Esophagus squamous epithelium (tissue), 5 donors: Measurements from ENCODE around the gene ATP5MC2. TPM values are rescaled to one million over a fixed set of nuclear protein-coding genes. Genes with fewer than 3 reads are reported as not detected.
A peak's percentile ranks its signal among the peaks of the same experiment; 100 is the strongest.
"Not testable (repeated sequence)": the region's sequence is repeated elsewhere in the genome, so short reads cannot be mapped to it uniquely, and the experiment has no call there.

ENCODE experiments used
- DNase-seq: peaks from one replicate; lab custom pipeline; 2025; lab: John Stamatoyannopoulos, UW
- H3K27ac ChIP-seq, 4 donors: fragments of 200-600 bp; sonication (generic); one replicate each; pipeline ENCODE4 v1.5.1; 2016 to 2019; ENCODE audit warnings: mild to moderate bottlenecking in 1 of 4
- H3K27me3 ChIP-seq, 4 donors: fragments of 200-600 bp; sonication (generic); 1 replicate in 3 of 4; 2 replicates in 1 of 4; pipeline versions ENCODE4 v1.5.1 to v1.6.0; 2017 to 2021; ENCODE audit warnings: antibody characterized with exemption in 1 of 4
- H3K36me3 ChIP-seq, 3 donors: fragments of 200-600 bp; sonication (generic); one replicate each; pipeline ENCODE4 v1.5.1; 2016 to 2019
- H3K4me1 ChIP-seq, 3 donors: fragments of 200-600 bp; sonication (generic); one replicate each; pipeline ENCODE4 v1.5.1; 2017 to 2019
- H3K4me3 ChIP-seq, 4 donors: fragments of 200-600 bp; sonication (generic); 1 replicate in 3 of 4; 2 replicates in 1 of 4; pipeline ENCODE4 v1.5.1; 2016 to 2019; ENCODE audit warnings: mild to moderate bottlenecking in 2 of 4, moderate library complexity in 1 of 4
- H3K9me3 ChIP-seq, 3 donors: fragments of 200-600 bp; sonication (generic); one replicate each; pipeline ENCODE4 v1.5.1; 2016 to 2019
- POLR2A ChIP-seq, 4 donors: fragments of 450-650 bp; IDR thresholded peaks; one replicate each; pipeline ENCODE4 v1.6.1; 2017; ENCODE audit warnings: antibody characterized with exemption in 4 of 4, mild to moderate bottlenecking in 4 of 4, moderate library complexity in 3 of 4
- WGBS, 2 donors: methylation state at CpG; one replicate each; pipeline ENCODE4 v1.1.5; 2018; 5-methylcytosine and 5-hydroxymethylcytosine counted together
- intact Hi-C: fragments of 100-400 bp; cut with DNase I; formaldehyde crosslinking; loops from one replicate; pipeline ENCODE4 v1.15.0; 2022
- total RNA-seq, 4 donors: library from RNA; depleted of rRNA; stranded (reverse); fragments of >200 nt; gene quantifications; one replicate each; pipeline ENCODE4 v1.1.0, GENCODE V29; 2016
- TF ChIP-seq, protein P1 (sequence below), 6 experiments: fragments of 450-650 bp in 4 of 6; fragments of 200-600 bp in 2 of 6; sonication (generic) in 2 of 6; IDR thresholded peaks; one replicate each; pipeline ENCODE4 v1.5.1; 2016 to 2019; ENCODE audit warnings: antibody characterized with exemption in 6 of 6, mild to moderate bottlenecking in 4 of 6, moderate library complexity in 4 of 6
- donor health status: DM: yes; HTN: yes; CAD: no.

The ATP5MC2 gene
- total RNA-seq, 4 donors from 2014 or later = 240 to 303 (median 268) TPM

DNA sequence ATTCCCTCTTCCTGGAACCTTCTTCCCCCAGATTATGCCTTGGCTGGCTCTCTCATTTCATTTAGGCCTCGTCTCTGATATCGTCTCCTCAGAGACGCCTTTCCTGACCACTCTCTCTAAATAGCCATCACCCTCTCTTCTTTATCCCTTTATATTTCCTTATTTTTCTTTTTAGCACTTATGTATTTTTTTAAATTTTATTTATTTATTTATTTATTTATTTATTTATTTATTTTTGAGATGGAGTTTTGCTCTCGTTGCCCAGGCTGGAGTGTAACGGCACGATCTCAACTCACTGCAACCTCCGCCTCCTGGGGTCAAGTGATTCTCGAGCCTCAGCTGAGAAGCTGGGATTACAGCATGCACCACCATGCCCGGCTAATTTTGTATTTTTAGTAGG, 8.1 kb upstream of the ATP5MC2 start:
- DNase-seq = no peak

DNA sequence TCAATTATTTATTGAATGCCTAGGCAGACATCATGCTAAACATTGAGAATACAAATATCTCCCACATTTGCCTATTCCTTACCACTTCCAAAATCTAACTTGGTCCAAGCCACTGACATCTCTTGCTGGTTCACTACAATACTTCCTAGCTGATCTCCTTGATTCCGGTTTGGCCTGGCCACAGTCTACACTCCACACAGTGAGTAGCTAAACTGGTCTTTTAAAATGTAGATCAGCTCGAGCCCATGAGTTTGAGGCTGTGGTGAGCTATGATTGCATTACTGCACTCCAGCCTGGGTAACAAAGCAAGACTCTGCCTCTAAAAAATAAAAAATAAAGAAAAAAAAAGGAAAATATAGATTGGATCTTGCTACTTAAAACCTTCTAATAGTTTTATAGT, 7.6 kb upstream of the ATP5MC2 start:
- Histone ChIP-seq H3K27ac (no peak overlapping the region), H3K27me3 (no peaks in the 10 kb centered on the region), H3K4me1 (no peaks in the 10 kb centered on the region), H3K36me3 (no peaks in the 10 kb centered on the region), H3K9me3 (no peaks in the 10 kb centered on the region), H3K4me3 (no peak overlapping the region)
- WGBS, 2 donors = 83 to 100% methylated on average over 2 of the region's 2 CpGs
- intact Hi-C loops = no loop called here
- TF ChIP-seq POLR2A (IDR thresholded peaks at IDR 0.05) = no peak
- TF ChIP-seq, protein P1, sequence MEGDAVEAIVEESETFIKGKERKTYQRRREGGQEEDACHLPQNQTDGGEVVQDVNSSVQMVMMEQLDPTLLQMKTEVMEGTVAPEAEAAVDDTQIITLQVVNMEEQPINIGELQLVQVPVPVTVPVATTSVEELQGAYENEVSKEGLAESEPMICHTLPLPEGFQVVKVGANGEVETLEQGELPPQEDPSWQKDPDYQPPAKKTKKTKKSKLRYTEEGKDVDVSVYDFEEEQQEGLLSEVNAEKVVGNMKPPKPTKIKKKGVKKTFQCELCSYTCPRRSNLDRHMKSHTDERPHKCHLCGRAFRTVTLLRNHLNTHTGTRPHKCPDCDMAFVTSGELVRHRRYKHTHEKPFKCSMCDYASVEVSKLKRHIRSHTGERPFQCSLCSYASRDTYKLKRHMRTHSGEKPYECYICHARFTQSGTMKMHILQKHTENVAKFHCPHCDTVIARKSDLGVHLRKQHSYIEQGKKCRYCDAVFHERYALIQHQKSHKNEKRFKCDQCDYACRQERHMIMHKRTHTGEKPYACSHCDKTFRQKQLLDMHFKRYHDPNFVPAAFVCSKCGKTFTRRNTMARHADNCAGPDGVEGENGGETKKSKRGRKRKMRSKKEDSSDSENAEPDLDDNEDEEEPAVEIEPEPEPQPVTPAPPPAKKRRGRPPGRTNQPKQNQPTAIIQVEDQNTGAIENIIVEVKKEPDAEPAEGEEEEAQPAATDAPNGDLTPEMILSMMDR (IDR thresholded peaks at IDR 0.05) = no peak
- no peak for DNase-seq

More for the DNA sequence above, 8.1 kb upstream of the ATP5MC2 start:
- no peaks in the 10 kb centered on the region for H3K36me3 ChIP-seq
- H3K4me1 ChIP-seq = no peaks in the 10 kb centered on the region
- no peaks in the 10 kb centered on the region for H3K27me3 ChIP-seq
- H3K9me3 ChIP-seq = no peaks in the 10 kb centered on the region
- H3K4me3 ChIP-seq = no peak overlapping the region
- WGBS, 2 donors = 88 to 98% methylated on average over 9 of the region's 9 CpGs
- no peak overlapping the region for H3K27ac ChIP-seq
- TF ChIP-seq, protein P1 (IDR thresholded peaks at IDR 0.05) = no peak
- TF ChIP-seq POLR2A (IDR thresholded peaks at IDR 0.05) = no peak
- intact Hi-C loops = no loop called here

- intact Hi-C loops, H3K36me3 ChIP-seq, DNase-seq, H3K27me3 ChIP-seq, H3K9me3 ChIP-seq, H3K4me3 ChIP-seq, H3K27ac ChIP-seq: not testable (repeated sequence)
- peaks cover 14 to 24% (median 15%) of the 10 kb centered on the region in 3 donors for H3K4me1 ChIP-seq
- 87 to 88% methylated on average over 5 of the region's 5 CpGs for WGBS, 2 donors
Measured at GRCh38 chr12:53680061-53680460, 4.2 kb upstream of the ATP5MC2 start.

- peak overlapping the region; percentile 67 to 89 (median 72) for H3K4me3 ChIP-seq
- no peaks in the 10 kb centered on the region for H3K9me3 ChIP-seq
- peaks cover 17 to 40% (median 27%) of the 10 kb centered on the region in 3 donors for H3K4me1 ChIP-seq
- H3K27ac ChIP-seq = peak overlapping the region; percentile 89 to 96 (median 94)
- H3K27me3 ChIP-seq = no peaks in the 10 kb centered on the region
- TF ChIP-seq, protein P1 (IDR thresholded peaks at IDR 0.05) = no peak
- no peak for TF ChIP-seq POLR2A (IDR thresholded peaks at IDR 0.05)
- no peak for DNase-seq
- intact Hi-C loops = loop anchor here (5.0 kb wide), 2 partner anchors 55 to 135 kb away; no protein-coding TSS in a partner anchor
- WGBS, 2 donors = 59 to 69% methylated on average over 5 of the region's 5 CpGs
- H3K36me3 ChIP-seq = peaks cover 0 to 14% (median 0%) of the 10 kb centered on the region in 3 donors
Measured at GRCh38 chr12:53677800-53678148, 1.9 kb upstream of the ATP5MC2 start.

DNA sequence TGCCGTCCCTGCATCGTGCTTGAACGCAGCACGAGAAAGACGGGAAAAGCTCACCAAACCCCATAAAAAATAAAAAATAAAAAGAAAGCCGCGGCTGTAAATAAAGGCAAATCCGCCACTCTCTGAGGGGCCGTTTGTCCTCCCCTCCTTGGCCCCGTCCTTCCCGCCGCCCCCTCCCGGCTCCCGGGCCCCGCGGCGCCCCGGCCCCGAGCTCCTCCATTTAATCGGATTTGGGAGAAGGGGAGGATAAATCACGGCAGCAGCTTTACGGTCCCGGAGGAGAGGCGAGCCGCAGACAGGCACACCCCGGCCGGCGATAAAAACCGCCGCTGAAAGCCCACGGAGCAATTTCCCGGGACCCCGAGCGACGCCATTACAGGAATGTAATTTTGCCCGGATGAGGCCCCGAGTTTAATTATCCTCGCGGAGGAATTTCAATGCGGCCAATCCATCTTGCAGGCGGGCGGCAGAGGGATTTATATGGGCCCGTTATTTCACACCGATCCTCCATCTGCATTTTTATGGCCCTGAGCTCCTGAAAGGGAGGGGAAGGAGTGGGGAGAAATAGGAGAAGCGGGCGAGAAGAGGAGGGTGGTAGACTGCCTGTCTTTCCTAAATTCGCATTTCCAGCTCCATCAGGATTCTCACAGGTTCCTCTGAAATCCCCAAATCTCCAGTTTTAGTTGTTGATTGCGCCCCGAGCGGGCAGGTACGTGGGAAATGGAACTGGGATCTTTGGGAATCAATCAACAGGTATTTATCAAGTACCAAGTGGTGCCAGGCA, 1.3 kb upstream of the ATP5MC2 start:
- TF ChIP-seq, protein P1 (IDR thresholded peaks at IDR 0.05) = no peak
- no peak for TF ChIP-seq POLR2A (IDR thresholded peaks at IDR 0.05)
- no peak for DNase-seq
- H3K9me3 ChIP-seq = no peaks in the 10 kb centered on the region
- peaks cover 17 to 46% (median 27%) of the 10 kb centered on the region in 3 donors for H3K4me1 ChIP-seq
- WGBS, 2 donors = 20 to 34% methylated on average over 30 to 34 of the region's 51 CpGs
- peak overlapping the region; percentile 89 to 96 (median 94) for H3K27ac ChIP-seq
- H3K36me3 ChIP-seq = peaks cover 0 to 20% (median 0%) of the 10 kb centered on the region in 3 donors
- H3K27me3 ChIP-seq = no peaks in the 10 kb centered on the region
- intact Hi-C loops = loop anchor here (5.0 kb wide), 2 partner anchors 55 to 135 kb away; no protein-coding TSS in a partner anchor
- peak overlapping the region; percentile 67 to 89 (median 72) for H3K4me3 ChIP-seq
